ENCODE results near the gene LMTK2.

Gene LMTK2

GRCh38 chr7:98106647-98107312 lies at the start of gene LMTK2:
Gene LMTK2, plus strand, starts transcription at chr7:98106862. Its CDS starts 316 bp downstream, at chr7:98107178.
- DNase-seq: peak; percentile 95

- no peak for DNase-seq
Measured at GRCh38 chr7:98057157-98057556, 49.5 kb upstream of the LMTK2 start.

- DNase-seq: no peak
Measured at GRCh38 chr7:98058186-98058585, 48.5 kb upstream of the LMTK2 start.

- DNase-seq: no peak
Measured at GRCh38 chr7:98064233-98064632, 42.4 kb upstream of the LMTK2 start.

- DNase-seq: no peak
Measured at GRCh38 chr7:98066208-98066607, 40.5 kb upstream of the LMTK2 start.

- no peak for DNase-seq
Measured at GRCh38 chr7:98066934-98067507, 39.6 kb upstream of the LMTK2 start.

GRCh38 chr7:98073047-98073446 lies 33.6 kb upstream of the LMTK2 start:
- no peak for DNase-seq

GRCh38 chr7:98075801-98076200 lies 30.9 kb upstream of the LMTK2 start:
- no peak for DNase-seq

- DNase-seq: no peak
Measured at GRCh38 chr7:98077762-98078161, 28.9 kb upstream of the LMTK2 start.

GRCh38 chr7:98078197-98078870 lies 28.3 kb upstream of the LMTK2 start:
- DNase-seq: no peak

- DNase-seq: no peak
Measured at GRCh38 chr7:98079891-98080648, 26.6 kb upstream of the LMTK2 start.

- DNase-seq: no peak
Measured at GRCh38 chr7:98081319-98081718, 25.3 kb upstream of the LMTK2 start.

GRCh38 chr7:98084631-98085030 lies 22.0 kb upstream of the LMTK2 start:
- no peak for DNase-seq

- DNase-seq: no peak
Measured at GRCh38 chr7:98085674-98086073, 21.0 kb upstream of the LMTK2 start.

- DNase-seq: no peak
Measured at GRCh38 chr7:98086281-98086718, 20.4 kb upstream of the LMTK2 start.

GRCh38 chr7:98088109-98088508 lies 18.6 kb upstream of the LMTK2 start:
- no peak for DNase-seq

GRCh38 chr7:98090116-98090515 lies 16.5 kb upstream of the LMTK2 start:
- no peak for DNase-seq

- no peak for DNase-seq
Measured at GRCh38 chr7:98091061-98091460, 15.6 kb upstream of the LMTK2 start.

- DNase-seq: no peak
Measured at GRCh38 chr7:98091523-98091922, 15.1 kb upstream of the LMTK2 start.

GRCh38 chr7:98097042-98097645 lies 9.5 kb upstream of the LMTK2 start:
- DNase-seq: no peak

- no peak for DNase-seq
Measured at GRCh38 chr7:98100088-98100487, 6.6 kb upstream of the LMTK2 start.

GRCh38 chr7:98102170-98102569 lies 4.5 kb upstream of the LMTK2 start:
- no peak for DNase-seq

GRCh38 chr7:98105942-98106544 lies 619 bp upstream of the LMTK2 start:
- no peak for DNase-seq
